CD4-positive, alpha-beta T cell (primary cell): ENCODE data around the gene TFR2. TPM values are rescaled to one million over a fixed set of nuclear protein-coding genes. Genes with fewer than 3 reads are reported as not detected.

Experiments
- ATAC-seq: fragments of 200-7000 bp; cut with Tn5 transposase; one replicate; pipeline ENCODE4 v1.10.0; 2022; ENCODE audit warnings: mild to moderate bottlenecking; ENCODE audit not compliant: poor library complexity
- CTCF ChIA-PET: fragments of 350-600 bp; sonication (Branson Sonifier 250); formaldehyde crosslinking; loops from one replicate; lab custom pipeline; 2021; ENCODE audit warnings: antibody characterized with exemption, inconsistent platforms; lab: Charles Lee
- POLR2A ChIA-PET: fragments of 350-600 bp; sonication (Branson Sonifier 250); formaldehyde crosslinking; loops from one replicate; lab custom pipeline; 2021; ENCODE audit warnings: antibody characterized with exemption, inconsistent platforms; lab: Charles Lee
- DNase-seq, 14 experiments: peaks; one replicate each; pipeline ENCODE4 v3.0.0-alpha.2; 2013 to 2020; ENCODE audit warnings: mixed read lengths in 2 of 14
- H3K27ac ChIP-seq, 2 donors: one replicate each; pipeline versions ENCODE4 v1.5.1 to v1.7.0; 2013; ENCODE audit warnings: low read length in 2 of 2, low read depth in 1 of 2, mild to moderate bottlenecking in 1 of 2
- H3K27me3 ChIP-seq, 2 experiments: 1 replicate in 1 of 2; 2 replicates in 1 of 2; pipeline versions ENCODE4 v1.6.1 to v1.7.0; 2013; ENCODE audit warnings: low read length in 2 of 2, control low read depth in 1 of 2, mild to moderate bottlenecking in 1 of 2, moderate library complexity in 1 of 2; ENCODE audit not compliant: insufficient read depth in 2 of 2, control insufficient read depth in 1 of 2
- H3K36me3 ChIP-seq: one replicate; pipeline ENCODE4 v1.6.1; 2013; ENCODE audit warnings: low read length, control low read depth; ENCODE audit not compliant: insufficient read depth
- H3K4me1 ChIP-seq: one replicate; pipeline ENCODE4 v1.6.1; 2013; ENCODE audit warnings: low read length, control low read depth; ENCODE audit not compliant: insufficient read depth
- H3K4me3 ChIP-seq: one replicate; pipeline ENCODE4 v1.5.1; 2013; ENCODE audit warnings: mild to moderate bottlenecking, low read length, moderate library complexity
- H3K9me3 ChIP-seq, 2 experiments: 1 replicate in 1 of 2; 2 replicates in 1 of 2; pipeline versions ENCODE4 v1.6.1 to v1.7.0; 2013; ENCODE audit warnings: low read length in 2 of 2, mild to moderate bottlenecking in 2 of 2, control low read depth in 1 of 2, moderate library complexity in 1 of 2; ENCODE audit not compliant: control insufficient read depth in 1 of 2, insufficient read depth in 1 of 2
- H3K27ac Mint-ChIP-seq: one replicate; pipeline ENCODE4 v1.8.0; 2020; ENCODE audit warnings: mixed read lengths
- H3K27me3 Mint-ChIP-seq: one replicate; pipeline ENCODE4 v1.8.0; 2021; ENCODE audit warnings: mixed read lengths
- H3K36me3 Mint-ChIP-seq: one replicate; pipeline ENCODE4 v1.8.0; 2021; ENCODE audit warnings: low read depth, mixed read lengths
- H3K4me1 Mint-ChIP-seq: one replicate; pipeline ENCODE4 v1.8.0; 2021; ENCODE audit warnings: low read depth, mixed read lengths
- H3K4me3 Mint-ChIP-seq: one replicate; pipeline ENCODE4 v1.8.0; 2020; ENCODE audit warnings: mild to moderate bottlenecking, mixed read lengths
- H3K9me3 Mint-ChIP-seq: one replicate; pipeline ENCODE4 v1.8.0; 2020; ENCODE audit warnings: mixed read lengths
- CTCF ChIP-seq: fragments of 200-600 bp; IDR thresholded peaks from one replicate; pipeline ENCODE4 v1.8.0; 2022; ENCODE audit warnings: antibody characterized with exemption, mild to moderate bottlenecking
- intact Hi-C, 2 experiments: fragments of 100-400 bp; cut with DNase I in 1 of 2; cut with micrococcal nuclease in 1 of 2; formaldehyde crosslinking; loops; one replicate each; pipeline versions ENCODE4 v1.15.1 to v1.9.0; 2023 to 2025; cut with DNase I, micrococcal nuclease
- total RNA-seq, 174 experiments: library from RNA in 2 of 174; stranded (reverse) in 2 of 174; gene quantifications; one replicate each; pipeline ENCODE4 v1.2.3 and lab custom pipeline; 2021 to 2026

TFR2 gene
- total RNA-seq, 2 experiments from 2014 or later, result 1.7 to 2.3 TPM

DNA sequence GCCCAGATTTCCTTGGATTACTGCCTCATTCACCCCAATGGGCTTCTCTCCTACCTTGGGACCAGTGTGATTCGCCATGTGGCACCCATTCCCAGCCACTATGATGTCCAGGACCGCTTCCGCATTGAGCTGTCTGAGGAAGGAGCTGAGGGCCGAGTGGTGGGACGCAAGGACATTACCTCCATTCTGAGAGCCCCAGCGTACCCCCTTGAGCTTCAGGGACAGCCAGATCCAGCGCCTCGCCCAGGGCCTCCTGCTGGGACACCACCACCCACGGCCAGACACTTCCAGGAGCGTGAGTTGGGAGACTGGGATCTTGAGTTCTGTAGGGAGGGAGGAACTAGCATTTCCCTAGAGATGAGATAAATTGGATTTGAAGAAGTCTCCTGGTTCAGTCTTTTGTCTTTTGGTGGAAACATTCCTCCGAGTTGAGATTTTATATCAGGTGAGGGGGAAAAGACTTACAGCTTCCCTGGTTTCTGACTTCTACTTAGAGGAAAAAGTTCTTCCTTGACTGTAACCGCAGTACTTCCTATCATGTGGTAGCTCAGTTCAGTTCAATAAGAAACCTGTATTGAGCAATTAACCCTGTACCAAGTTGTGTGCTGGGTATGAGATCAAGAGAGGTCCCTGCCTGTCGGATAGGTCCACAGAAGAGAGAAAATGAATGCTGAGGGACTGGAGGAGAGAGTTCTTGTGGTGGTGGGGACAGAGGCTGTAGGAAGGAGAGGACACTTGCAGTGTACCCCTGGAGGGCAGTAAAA lies 27.8 kb downstream of the TFR2 start:
- POLR2A ChIA-PET, result interaction anchor here (0.7 to 3.3 kb wide), 10 partner anchors 13 to 184 kb away, joined by 3 to 113 read pairs (median 22); partner anchors contain the start of genes ACTL6B, FBXO24, GIGYF1 and LRCH4
- Histone ChIP-seq H3K27ac (no peak overlapping the region), H3K4me1 (peaks cover 27% of the 10 kb centered on the region), H3K4me3 (peak overlapping the region; percentile 62), H3K36me3 (peaks cover 8% of the 10 kb centered on the region), H3K9me3 (no peaks in the 10 kb centered on the region), H3K27me3 (no peaks in the 10 kb centered on the region)
- DNase-seq, result peak in 2 of 14 experiments; percentile 28 to 40
- ATAC-seq, result no peak
- Mint-ChIP-seq H3K27me3 (no peaks in the 10 kb centered on the region), H3K4me1 (peaks cover 25% of the 10 kb centered on the region), H3K27ac (peak overlapping the region; percentile 97), H3K36me3 (peaks cover 5% of the 10 kb centered on the region), H3K4me3 (peak overlapping the region; percentile 94), H3K9me3 (no peaks in the 10 kb centered on the region)
- intact Hi-C loops, result loop anchor here (2.0 to 5.0 kb wide), 3 partner anchors 13 to 79 kb away; partner anchors contain the start of gene GIGYF1 (in 1 of the 2)
- TF ChIP-seq CTCF, result no peak
- CTCF ChIA-PET, result interaction anchor here (1.1 to 3.5 kb wide), 7 partner anchors 10 to 92 kb away, joined by 3 to 22 read pairs (median 10); partner anchors contain the start of gene POP7

DNA sequence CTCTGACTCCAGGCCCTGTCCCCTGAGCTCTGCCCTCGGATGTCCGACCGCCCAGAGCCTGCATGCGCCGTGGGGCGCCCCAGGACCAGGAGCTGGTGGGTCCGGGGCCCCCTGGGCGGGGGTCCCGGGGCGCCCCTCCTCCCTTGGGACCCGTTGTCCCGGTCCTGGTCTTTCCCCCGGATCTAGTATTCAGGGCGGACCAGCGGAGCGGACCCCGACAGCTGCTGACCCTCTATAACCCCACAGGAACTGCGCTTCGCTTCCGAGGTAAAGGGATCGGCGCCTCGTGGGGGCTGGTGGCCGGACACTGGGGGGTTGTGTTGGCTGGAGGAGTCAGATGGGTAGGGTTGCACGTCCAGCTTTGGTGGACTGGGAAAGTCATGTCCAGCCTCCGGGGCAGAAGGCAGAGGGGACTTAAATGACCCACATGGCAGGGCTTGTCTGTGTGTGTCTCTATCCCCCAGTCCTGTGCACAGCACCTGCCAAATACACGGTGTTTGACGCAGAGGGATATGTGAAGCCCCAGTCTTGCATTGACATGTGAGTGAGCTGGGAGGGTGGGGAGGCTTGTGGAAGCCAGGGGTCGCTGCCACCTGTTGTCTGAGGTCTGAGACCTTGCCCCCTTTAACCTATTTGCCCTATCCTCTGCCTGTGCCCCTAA lies 28.5 kb downstream of the TFR2 start:
- Mint-ChIP-seq H3K4me1 (peaks cover 25% of the 10 kb centered on the region), H3K27ac (peak overlapping the region; percentile 97), H3K9me3 (no peaks in the 10 kb centered on the region), H3K4me3 (peak overlapping the region; percentile 94), H3K36me3 (peaks cover 5% of the 10 kb centered on the region), H3K27me3 (no peaks in the 10 kb centered on the region)
- TF ChIP-seq CTCF, result no peak
- Histone ChIP-seq H3K36me3 (peaks cover 8% of the 10 kb centered on the region), H3K9me3 (no peaks in the 10 kb centered on the region), H3K4me3 (peak overlapping the region; percentile 62), H3K4me1 (peaks cover 27% of the 10 kb centered on the region), H3K27ac (peak overlapping the region in 1 of 2 donors; percentile 78), H3K27me3 (no peaks in the 10 kb centered on the region)
- intact Hi-C loops, result loop anchor here (1.0 to 5.0 kb wide), 5 partner anchors 14 to 79 kb away; partner anchors contain the start of genes FBXO24 (in 1 of the 2), GIGYF1 (in 1 of the 2), GNB2 (in 1 of the 2) and LRCH4 (in 1 of the 2)
- peak; percentile 7 for ATAC-seq
- POLR2A ChIA-PET, result interaction anchor here (0.5 to 3.3 kb wide), 35 partner anchors 8 to 1174 kb away, joined by 3 to 113 read pairs (median 5); partner anchors contain the start of genes ACTL6B, AGFG2, CPSF4 and FBXO24
- CTCF ChIA-PET, result interaction anchor here (1.1 to 3.5 kb wide), 9 partner anchors 11 to 93 kb away, joined by 3 to 22 read pairs (median 8); partner anchors contain the start of genes FBXO24, LRCH4 and POP7
- peak in 8 of 14 experiments; percentile 22 to 67 (median 38) for DNase-seq
